ENCODE measurements around the gene CCDC190. TPM values are rescaled to one million over a fixed set of nuclear protein-coding genes. Genes with fewer than 3 reads are reported as not detected.

The CCDC190 gene
- polyA plus RNA-seq, 1 donor (not counting 4 experiments of a cell fraction or from before 2014, with no cell fraction given), result 0.07 TPM

GRCh38 chr1:162844153-162844552 lies 16.8 kb downstream of the CCDC190 start:
- no peaks in the 10 kb centered on the region for H3K9me3 ChIP-seq (ENCODE audit: control insufficient read depth, low read depth, low read length)
- H3K79me2 ChIP-seq (ENCODE audit: control insufficient read depth, insufficient read depth, low read length), result no peaks in the 10 kb centered on the region
- no peak overlapping the region for H2AFZ ChIP-seq (ENCODE audit: control insufficient read depth, low read length)
- no peak for TF ChIP-seq CTCF (optimal IDR thresholded peaks at IDR 0.05 in 1 of 3, IDR thresholded peaks at IDR 0.05 in 1 of 3, conservative IDR thresholded peaks at IDR 0.05 in 1 of 3; ENCODE audit: extremely low read depth in 1 of 3, insufficient read depth in 2 of 3, low read length in 3 of 3)
- no peak for TF ChIP-seq EZH2 (IDR thresholded peaks at IDR 0.05; ENCODE audit: low read length)
- FAIRE-seq (no peak), DNase-seq (ENCODE audit: low read depth, low spot score) (no peak)
- no peak overlapping the region for H3K9ac ChIP-seq (ENCODE audit: control insufficient read depth, extremely low read depth, insufficient read depth, low read length)
- no peaks in the 10 kb centered on the region for H3K4me1 ChIP-seq (ENCODE audit: control insufficient read depth, extremely low read depth, insufficient read depth, low read length)
- H3K27me3 ChIP-seq (ENCODE audit: control insufficient read depth, extremely low read depth, insufficient read depth, low read length), result no peaks in the 10 kb centered on the region
- H4K20me1 ChIP-seq (ENCODE audit: control insufficient read depth, extremely low read depth, insufficient read depth, low read length), result no peaks in the 10 kb centered on the region
- no peaks in the 10 kb centered on the region for H3K36me3 ChIP-seq (ENCODE audit: control insufficient read depth in 2 of 2, extremely low read depth in 1 of 2, insufficient read depth in 2 of 2, low read length in 2 of 2)
- no peaks in the 10 kb centered on the region for H3K9me1 ChIP-seq (ENCODE audit: control insufficient read depth, extremely low read depth, insufficient read depth, low read length)
- H3K27ac ChIP-seq (ENCODE audit: control insufficient read depth, insufficient read depth, low read length), result no peak overlapping the region
- H3K4me2 ChIP-seq (ENCODE audit: control insufficient read depth, extremely low read depth, insufficient read depth, low read depth, low read length), result no peak overlapping the region
- dilution Hi-C loops (cut with MboI; ENCODE audit: extremely low pct_ligation_motif_present, low sequenced_read_pairs), result no loop called here
- no peak overlapping the region for H3K4me3 ChIP-seq (ENCODE audit: control insufficient read depth in 2 of 3, extremely low read depth in 1 of 3, insufficient read depth in 2 of 3, low read depth in 1 of 3, low read length in 3 of 3)

GRCh38 chr1:162840250-162840839 lies 20.6 kb downstream of the CCDC190 start:
- FAIRE-seq, result no peak
- Histone ChIP-seq H2AFZ (ENCODE audit: control insufficient read depth, low read length) (no peak overlapping the region), H3K36me3 (ENCODE audit: control insufficient read depth in 2 of 2, extremely low read depth in 1 of 2, insufficient read depth in 2 of 2, low read length in 2 of 2) (no peaks in the 10 kb centered on the region), H3K9me1 (ENCODE audit: control insufficient read depth, extremely low read depth, insufficient read depth, low read length) (no peaks in the 10 kb centered on the region), H3K27ac (ENCODE audit: control insufficient read depth, insufficient read depth, low read length) (no peak overlapping the region), H3K4me2 (ENCODE audit: control insufficient read depth, extremely low read depth, insufficient read depth, low read depth, low read length) (no peak overlapping the region), H3K27me3 (ENCODE audit: control insufficient read depth, extremely low read depth, insufficient read depth, low read length) (no peaks in the 10 kb centered on the region), H3K4me1 (ENCODE audit: control insufficient read depth, extremely low read depth, insufficient read depth, low read length) (no peaks in the 10 kb centered on the region), H4K20me1 (ENCODE audit: control insufficient read depth, extremely low read depth, insufficient read depth, low read length) (no peaks in the 10 kb centered on the region), H3K9ac (ENCODE audit: control insufficient read depth, extremely low read depth, insufficient read depth, low read length) (no peak overlapping the region), H3K79me2 (ENCODE audit: control insufficient read depth, insufficient read depth, low read length) (no peaks in the 10 kb centered on the region), H3K4me3 (ENCODE audit: control insufficient read depth in 2 of 3, extremely low read depth in 1 of 3, insufficient read depth in 2 of 3, low read depth in 1 of 3, low read length in 3 of 3) (no peak overlapping the region), H3K9me3 (ENCODE audit: control insufficient read depth, low read depth, low read length) (no peaks in the 10 kb centered on the region)
- dilution Hi-C loops (cut with MboI; ENCODE audit: extremely low pct_ligation_motif_present, low sequenced_read_pairs), result no loop called here
- TF ChIP-seq CTCF (optimal IDR thresholded peaks at IDR 0.05 in 1 of 3, IDR thresholded peaks at IDR 0.05 in 1 of 3, conservative IDR thresholded peaks at IDR 0.05 in 1 of 3; ENCODE audit: extremely low read depth in 1 of 3, insufficient read depth in 2 of 3, low read length in 3 of 3) (no peak), EZH2 (IDR thresholded peaks at IDR 0.05; ENCODE audit: low read length) (no peak)
- DNase-seq (ENCODE audit: low read depth, low spot score), result no peak
